ENCODE results near the gene EOLA1.
"Not testable (repeated sequence)": the region's sequence is repeated elsewhere in the genome, so short reads cannot be mapped to it uniquely, and the experiment has no call there.

Gene EOLA1

GRCh38 chrX:149568701-149569296 lies 28.0 kb downstream of the EOLA1 start:
- no peak for TF ChIP-seq CTCF (IDR thresholded peaks at IDR 0.05; ENCODE audit: borderline replicate concordance, insufficient read depth, low read depth, low read length)
- no peak overlapping the region for H3K4me3 ChIP-seq (ENCODE audit: low read depth, low read length)

DNA sequence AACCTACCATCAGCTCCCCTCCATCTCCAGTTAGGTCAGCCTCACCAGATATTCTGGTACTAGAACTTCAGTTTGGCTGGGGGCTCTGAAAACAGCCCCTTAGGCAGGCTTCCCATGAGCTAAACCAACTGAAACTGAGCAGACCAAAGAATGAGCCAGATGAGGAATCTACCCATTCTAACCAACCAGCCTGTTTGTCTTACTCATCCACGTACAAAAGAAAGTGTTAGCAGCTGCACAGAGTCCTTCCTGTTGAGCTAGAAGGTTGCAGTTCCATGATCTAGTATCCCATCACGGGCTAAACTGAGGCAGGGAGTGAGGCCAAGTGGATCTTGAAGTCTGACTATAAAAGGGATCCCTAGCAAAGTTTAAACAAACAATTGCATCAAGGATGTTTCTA lies 29.0 kb downstream of the EOLA1 start:
- no peak for TF ChIP-seq CTCF (IDR thresholded peaks at IDR 0.05; ENCODE audit: borderline replicate concordance, insufficient read depth, low read depth, low read length)
- H3K4me3 ChIP-seq (ENCODE audit: low read depth, low read length) = no peak overlapping the region

- no peak for TF ChIP-seq CTCF (IDR thresholded peaks at IDR 0.05; ENCODE audit: borderline replicate concordance, insufficient read depth, low read depth, low read length)
- no peak overlapping the region for H3K4me3 ChIP-seq (ENCODE audit: low read depth, low read length)
These were observed 29.9 kb downstream of the EOLA1 start for GRCh38 chrX:149570668-149571067.

GRCh38 chrX:149571770-149572169 lies 31.0 kb downstream of the EOLA1 start:
- H3K4me3 ChIP-seq (ENCODE audit: low read depth, low read length) = no peak overlapping the region
- TF ChIP-seq CTCF (IDR thresholded peaks at IDR 0.05; ENCODE audit: borderline replicate concordance, insufficient read depth, low read depth, low read length) = no peak

GRCh38 chrX:149572743-149573142 lies 31.9 kb downstream of the EOLA1 start:
- no peak overlapping the region for H3K4me3 ChIP-seq (ENCODE audit: low read depth, low read length)
- no peak for TF ChIP-seq CTCF (IDR thresholded peaks at IDR 0.05; ENCODE audit: borderline replicate concordance, insufficient read depth, low read depth, low read length)

DNA sequence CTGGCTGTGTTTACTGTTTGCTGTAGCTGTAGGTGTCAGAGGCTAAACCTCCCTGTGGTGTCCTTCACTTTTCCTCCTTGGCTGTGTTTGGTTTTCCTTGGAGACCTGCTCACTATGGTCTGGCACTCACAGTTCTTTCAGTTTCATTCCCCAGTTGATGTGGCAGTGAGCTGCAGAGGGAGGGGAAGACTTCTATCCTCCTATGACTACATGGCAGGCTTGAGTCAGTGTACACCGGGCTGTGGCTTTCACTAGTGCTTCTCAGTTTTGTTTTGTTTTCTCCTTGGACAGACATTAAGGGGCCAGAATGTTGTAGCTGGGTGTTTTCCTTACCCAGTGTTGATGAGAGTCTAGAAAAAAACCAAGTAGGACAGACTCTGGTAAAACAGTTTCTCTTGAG lies 32.6 kb downstream of the EOLA1 start:
- H3K4me3 ChIP-seq (ENCODE audit: low read depth, low read length) = not testable (repeated sequence)

DNA sequence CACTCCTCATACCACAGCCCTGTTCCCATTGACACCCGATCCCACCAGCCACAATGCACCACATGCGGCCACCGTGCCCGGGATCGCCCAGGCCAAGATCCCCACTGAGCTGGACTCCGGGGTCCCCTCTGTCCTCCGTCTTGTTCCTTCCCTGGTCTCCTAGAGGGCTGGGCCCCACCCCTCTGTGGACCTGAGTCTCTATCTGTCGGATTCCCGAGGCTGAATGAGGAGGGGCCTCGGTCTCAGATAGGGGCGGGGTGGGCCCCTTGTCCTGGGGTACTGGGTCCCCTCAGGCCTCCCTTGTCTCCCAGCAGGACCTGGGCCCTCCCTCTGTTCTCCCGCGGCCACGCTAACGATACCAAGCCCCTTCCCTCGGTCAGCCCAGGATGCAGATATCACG lies 44.8 kb downstream of the EOLA1 start:
- H3K4me3 ChIP-seq (ENCODE audit: low read depth, low read length) = not testable (repeated sequence)

- not testable (repeated sequence) for H3K4me3 ChIP-seq (ENCODE audit: low read depth, low read length)
These were observed 46.5 kb downstream of the EOLA1 start, which contains the start of gene MAGEA9B for GRCh38 chrX:149587359-149587758. Gene MAGEA9B (minus strand): TSS chrX:149587459. CDS start chrX:149583179, 4,280 bp downstream.

- H3K4me3 ChIP-seq (ENCODE audit: low read depth, low read length) = not testable (repeated sequence)
These were observed 50.2 kb downstream of the EOLA1 start for GRCh38 chrX:149590993-149591392.

DNA sequence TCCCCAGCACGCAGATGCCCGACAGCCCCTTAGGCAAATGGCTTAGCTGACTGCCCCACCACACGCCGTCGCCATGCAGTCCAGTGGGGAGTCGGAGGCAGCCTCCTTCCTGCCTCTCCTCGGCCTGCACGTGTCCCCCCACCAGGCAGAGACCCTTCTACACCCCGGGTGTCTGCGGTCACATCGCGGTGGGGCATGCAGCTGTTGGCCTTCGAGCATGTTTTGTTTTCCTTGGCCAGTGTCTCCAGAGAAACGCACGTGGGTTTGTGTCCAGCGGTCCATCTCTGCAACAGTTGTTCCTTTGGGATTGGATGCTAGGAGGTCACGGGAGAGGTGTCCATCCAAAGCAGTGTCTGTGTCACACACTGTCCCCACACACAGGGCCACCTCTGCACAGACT lies 54.4 kb downstream of the EOLA1 start, which contains the start of gene HSFX2:
Gene HSFX2 (minus strand): TSS at position 101 of the 400 bp plus-strand sequence. CDS start 614 bp downstream, outside the sequence.
- H3K4me3 ChIP-seq (ENCODE audit: low read depth, low read length) = not testable (repeated sequence)

DNA sequence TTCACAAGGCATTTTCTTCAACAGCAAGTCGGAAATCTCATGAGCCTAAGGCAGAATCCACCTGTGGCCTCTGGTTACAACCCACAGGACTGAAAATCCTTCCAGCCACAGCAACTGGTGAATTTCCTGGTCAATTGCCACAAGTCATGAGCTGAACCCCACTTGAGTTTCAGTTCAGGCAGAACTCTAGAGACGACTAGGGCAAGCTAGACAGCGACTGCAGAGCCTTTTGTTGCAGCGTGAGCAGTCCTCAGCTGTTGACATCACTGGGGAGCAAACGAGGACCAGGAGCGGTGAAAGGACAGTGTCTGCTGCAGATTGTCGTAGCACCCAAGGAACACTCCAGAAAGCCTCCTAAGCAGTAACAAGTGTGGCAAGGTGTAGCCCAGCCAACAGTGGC lies 55.1 kb downstream of the EOLA1 start:
- not testable (repeated sequence) for H3K4me3 ChIP-seq (ENCODE audit: low read depth, low read length)
